Ishikawa (cell line): ENCODE results near the gene ALKBH8.
"Not testable (repeated sequence)": the region's sequence is repeated elsewhere in the genome, so short reads cannot be mapped to it uniquely, and the experiment has no call there.

ENCODE experiments used
- CREB1 ChIP-seq: IDR thresholded peaks from 2 replicates; pipeline ENCODE4 v1.6.1; 2012; ENCODE audit warnings: low read depth
- EGR1 ChIP-seq: IDR thresholded peaks from 2 replicates; pipeline ENCODE4 v1.6.1; 2012
- EP300 ChIP-seq: IDR thresholded peaks from 2 replicates; pipeline ENCODE4 v1.6.1; 2012; ENCODE audit warnings: borderline replicate concordance
- MAX ChIP-seq: IDR thresholded peaks from 2 replicates; pipeline ENCODE4 v1.6.1; 2012
- NFIC ChIP-seq: IDR thresholded peaks from 2 replicates; pipeline ENCODE4 v1.6.1; 2012
- RAD21 ChIP-seq: IDR thresholded peaks from 2 replicates; pipeline ENCODE4 v1.6.1; 2012; ENCODE audit warnings: low read depth
- TEAD4 ChIP-seq: IDR thresholded peaks from 2 replicates; pipeline ENCODE4 v1.6.1; 2012
- USF1 ChIP-seq: IDR thresholded peaks from 2 replicates; pipeline ENCODE4 v1.6.1; 2012
- YY1 ChIP-seq: IDR thresholded peaks from 2 replicates; pipeline ENCODE4 v1.6.1; 2012; ENCODE audit warnings: low read depth
- TF ChIP-seq, protein P1 (sequence below): IDR thresholded peaks from 2 replicates; pipeline ENCODE4 v1.6.1; 2012; ENCODE audit warnings: low read depth, mild to moderate bottlenecking

DNA sequence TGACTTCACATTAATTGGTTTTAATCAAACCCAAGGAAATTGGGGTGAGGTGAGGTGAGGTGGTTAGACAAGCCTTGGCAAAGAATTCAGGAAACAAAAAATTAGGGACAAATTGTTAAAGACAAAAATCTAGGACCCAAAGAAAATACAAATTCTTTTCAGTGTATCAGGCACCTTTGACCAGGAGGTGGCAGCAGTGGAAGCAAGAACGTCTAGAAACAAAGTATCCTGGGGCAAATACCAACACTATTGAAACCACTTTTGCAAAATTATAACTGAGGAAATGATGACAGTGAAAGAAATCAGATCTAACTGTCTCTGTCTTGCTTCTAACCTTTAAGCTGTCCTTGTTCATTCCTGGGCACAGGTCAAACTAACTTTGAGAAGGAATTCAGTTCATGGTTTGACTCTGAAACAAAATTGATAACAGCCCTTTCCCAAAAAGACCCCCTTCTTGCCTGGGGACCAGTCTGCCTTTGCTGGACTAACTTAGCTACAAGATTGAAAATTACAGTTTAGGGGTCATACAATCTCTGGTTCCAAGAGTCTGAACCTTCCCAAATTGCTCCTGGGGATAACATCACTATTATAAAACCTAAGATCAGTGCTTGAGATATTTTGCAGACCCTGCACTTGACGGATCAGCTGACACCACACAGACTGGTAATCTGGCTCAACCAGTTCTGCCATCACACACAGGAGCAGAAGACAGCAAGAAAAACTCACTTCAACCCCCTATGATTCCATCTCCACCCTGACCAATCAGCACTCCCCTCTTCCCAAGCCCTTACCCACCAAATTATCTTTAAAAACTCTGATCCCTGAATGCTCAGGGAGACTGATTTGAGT, 11.2 kb upstream of the ALKBH8 start:
- not testable (repeated sequence) for TF ChIP-seq EP300, MAX, CREB1, USF1, NFIC, YY1, EGR1, TEAD4
- TF ChIP-seq, protein P1, sequence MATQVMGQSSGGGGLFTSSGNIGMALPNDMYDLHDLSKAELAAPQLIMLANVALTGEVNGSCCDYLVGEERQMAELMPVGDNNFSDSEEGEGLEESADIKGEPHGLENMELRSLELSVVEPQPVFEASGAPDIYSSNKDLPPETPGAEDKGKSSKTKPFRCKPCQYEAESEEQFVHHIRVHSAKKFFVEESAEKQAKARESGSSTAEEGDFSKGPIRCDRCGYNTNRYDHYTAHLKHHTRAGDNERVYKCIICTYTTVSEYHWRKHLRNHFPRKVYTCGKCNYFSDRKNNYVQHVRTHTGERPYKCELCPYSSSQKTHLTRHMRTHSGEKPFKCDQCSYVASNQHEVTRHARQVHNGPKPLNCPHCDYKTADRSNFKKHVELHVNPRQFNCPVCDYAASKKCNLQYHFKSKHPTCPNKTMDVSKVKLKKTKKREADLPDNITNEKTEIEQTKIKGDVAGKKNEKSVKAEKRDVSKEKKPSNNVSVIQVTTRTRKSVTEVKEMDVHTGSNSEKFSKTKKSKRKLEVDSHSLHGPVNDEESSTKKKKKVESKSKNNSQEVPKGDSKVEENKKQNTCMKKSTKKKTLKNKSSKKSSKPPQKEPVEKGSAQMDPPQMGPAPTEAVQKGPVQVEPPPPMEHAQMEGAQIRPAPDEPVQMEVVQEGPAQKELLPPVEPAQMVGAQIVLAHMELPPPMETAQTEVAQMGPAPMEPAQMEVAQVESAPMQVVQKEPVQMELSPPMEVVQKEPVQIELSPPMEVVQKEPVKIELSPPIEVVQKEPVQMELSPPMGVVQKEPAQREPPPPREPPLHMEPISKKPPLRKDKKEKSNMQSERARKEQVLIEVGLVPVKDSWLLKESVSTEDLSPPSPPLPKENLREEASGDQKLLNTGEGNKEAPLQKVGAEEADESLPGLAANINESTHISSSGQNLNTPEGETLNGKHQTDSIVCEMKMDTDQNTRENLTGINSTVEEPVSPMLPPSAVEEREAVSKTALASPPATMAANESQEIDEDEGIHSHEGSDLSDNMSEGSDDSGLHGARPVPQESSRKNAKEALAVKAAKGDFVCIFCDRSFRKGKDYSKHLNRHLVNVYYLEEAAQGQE = not testable (repeated sequence)
- TF ChIP-seq RAD21 = peak; percentile 67
